Motor neuron (in vitro differentiated cells): Measurements from ENCODE around the gene GNS. TPM values are rescaled to one million over a fixed set of nuclear protein-coding genes. Genes with fewer than 3 reads are reported as not detected.
"Not testable (repeated sequence)": the region's sequence is repeated elsewhere in the genome, so short reads cannot be mapped to it uniquely, and the experiment has no call there.

Experiments
- ATAC-seq, 8 experiments: fragments of 200-7000 bp; cut with Tn5 transposase; replicated peaks in 6 of 8; 2 replicates each; pipeline ENCODE4 v1.8.0; 2021; ENCODE audit warnings: mild to moderate bottlenecking in 8 of 8, moderate library complexity in 8 of 8
- H3K27ac ChIP-seq, 2 donors: fragments of 250-450 bp; sonication (Bioruptor Pico); 2 replicates each; pipeline ENCODE4 v1.9.0; 2021; ENCODE audit warnings: antibody characterized with exemption in 2 of 2, mild to moderate bottlenecking in 2 of 2, moderate library complexity in 1 of 2
- H3K4me1 ChIP-seq, 2 donors: fragments of 250-450 bp; sonication (Bioruptor Pico); replicated peaks in 1 of 2; 2 replicates each; pipeline ENCODE4 v1.6.1; 2021; ENCODE audit warnings: antibody characterized with exemption in 2 of 2, mild to moderate bottlenecking in 2 of 2, moderate library complexity in 1 of 2
- H3K4me3 ChIP-seq, 5 donors: fragments of 250-450 bp; sonication (Bioruptor Pico); 2 replicates each; pipeline ENCODE4 v1.9.0; 2021; ENCODE audit warnings: antibody characterized with exemption in 5 of 5, mild to moderate bottlenecking in 5 of 5, moderate library complexity in 4 of 5
- WGBS, 10 experiments: fragments of 450-650 bp; shearing (Covaris generic); methylation state at CpG; one replicate each; pipeline ENCODE4 v1.0.0; 2022; 5-methylcytosine and 5-hydroxymethylcytosine counted together
- in situ Hi-C, 9 experiments: fragments of 400-800 bp; cut with MboI; loops; one replicate each; pipeline ENCODE4 v1.15.0; 2021; ENCODE audit warnings: low sequenced_read_pairs in 9 of 9, low pct_unique_long_range_greater_than_20kb in 2 of 9; ENCODE audit not compliant: unreplicated experiment in 9 of 9
- total RNA-seq, 8 experiments: library from RNA; unstranded; fragments of 300-600 nt; gene quantifications; 2 replicates each; pipeline versions ENCODE4 v1.2.3 to v1.2.4, GENCODE V29; 2022

Gene GNS
- total RNA-seq, 8 experiments from 2014 or later, result 19.2 to 126 (median 51.3) TPM

DNA sequence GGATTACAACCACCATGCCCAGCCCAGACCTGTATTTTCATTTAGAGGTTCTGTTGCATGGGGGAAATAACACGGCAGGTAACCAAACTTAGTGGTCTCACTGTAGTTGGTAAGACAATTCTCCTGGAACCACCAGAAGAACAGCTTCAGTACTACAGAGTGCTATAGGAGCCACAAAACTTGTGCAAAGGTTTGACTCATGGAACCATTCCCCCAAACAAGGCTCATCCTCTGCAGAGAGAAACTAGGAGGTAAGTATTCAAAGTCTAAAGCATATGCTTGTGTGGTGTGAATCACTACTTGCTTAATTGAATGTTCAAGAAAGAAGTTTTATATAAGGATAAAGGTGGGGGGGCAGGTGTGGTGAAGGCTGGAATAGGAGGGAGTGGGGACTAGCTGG is 58.7 kb downstream of the GNS start:
- Histone ChIP-seq H3K4me3 (no peak overlapping the region), H3K27ac (no peak overlapping the region), H3K4me1 (peaks cover 0 to 2% of the 10 kb centered on the region in 2 donors)
- WGBS, 10 experiments, result 83 to 100% (median 100%) methylated on average over 1 of the region's 1 CpG; no CpG with 5 or more reads in 7 of the 10 experiments
- no peak for ATAC-seq
- in situ Hi-C loops, result loop anchor here in 2 of 9 experiments (10.0 to 25.0 kb wide), 3 partner anchors 146 to 263 kb away; no protein-coding TSS in a partner anchor

DNA sequence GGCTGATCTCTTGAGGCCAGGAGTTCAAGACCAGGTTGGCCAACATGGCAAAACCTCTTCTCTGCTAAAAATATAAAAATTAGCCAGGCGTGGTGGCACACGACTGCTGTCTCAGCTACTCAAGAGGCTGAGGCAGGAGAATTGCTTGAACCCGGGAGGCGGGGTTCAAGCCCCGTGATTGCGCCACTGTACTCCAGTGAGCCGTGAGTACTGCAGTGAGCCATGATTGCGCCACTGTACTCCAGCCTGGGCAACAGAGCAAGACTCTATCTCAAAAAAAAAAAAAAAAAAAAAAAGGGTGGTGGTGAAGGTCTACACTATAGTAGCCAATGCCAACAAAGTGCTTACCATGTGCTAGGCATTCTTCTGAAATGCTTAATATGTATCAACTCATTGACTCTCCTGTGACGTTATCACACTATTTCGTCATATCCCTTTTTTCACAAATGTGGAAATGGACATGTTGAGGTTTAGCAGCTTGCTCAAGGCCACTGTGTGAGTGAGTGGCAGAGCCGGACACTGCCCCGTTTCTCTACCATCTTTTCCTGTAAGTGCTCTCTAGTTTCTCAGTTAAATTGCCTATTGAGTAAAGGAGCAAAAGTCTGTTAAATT is 59.6 kb downstream of the GNS start:
- H3K4me3 ChIP-seq, result no peak overlapping the region
- peaks cover 0 to 2% of the 10 kb centered on the region in 2 donors for H3K4me1 ChIP-seq
- 84 to 100% (median 98%) methylated on average over 1 to 10 of the region's 12 CpGs; no CpG with 5 or more reads in 2 of the 10 experiments for WGBS, 10 experiments
- ATAC-seq, result no peak
- no peak overlapping the region for H3K27ac ChIP-seq
- in situ Hi-C loops, result loop anchor here in 6 of 9 experiments (10.0 to 25.0 kb wide), 5 partner anchors 137 to 262 kb away; no protein-coding TSS in a partner anchor

DNA sequence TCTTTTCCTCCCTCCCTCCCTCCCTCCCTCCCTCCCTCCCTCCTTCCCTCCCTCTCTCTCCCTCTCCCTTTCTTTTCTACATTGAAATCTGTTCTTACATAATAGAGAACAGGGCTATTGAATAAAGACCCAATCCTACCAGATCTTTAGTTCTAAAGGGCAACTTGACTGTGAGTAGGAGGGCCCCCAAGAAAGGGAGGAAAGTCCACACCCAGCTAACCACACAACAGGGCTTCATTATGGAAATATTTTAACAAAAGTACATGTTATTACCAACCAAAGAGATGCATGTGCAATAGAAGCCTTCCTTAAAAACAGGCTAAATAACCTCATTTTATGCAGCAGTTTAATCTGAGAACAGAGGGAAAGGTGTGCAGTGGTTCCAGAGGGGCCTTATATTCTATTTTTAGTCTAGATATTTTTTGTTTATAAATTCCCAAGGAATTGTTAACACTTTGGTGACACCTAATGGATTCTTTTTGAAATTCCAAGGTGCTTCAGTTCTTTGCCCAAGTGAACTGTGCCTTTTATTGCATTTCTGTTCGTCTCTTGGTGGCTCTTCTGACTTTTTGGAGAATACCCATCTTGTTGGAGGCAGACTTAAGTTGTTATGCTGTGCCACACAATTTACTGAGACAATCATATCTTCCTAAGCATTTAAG is 63.0 kb downstream of the GNS start:
- no peak overlapping the region for H3K27ac ChIP-seq
- WGBS, 10 experiments, result 17 to 100% (median 53%) methylated on average over 1 of the region's 1 CpG; no CpG with 5 or more reads in 2 of the 10 experiments
- in situ Hi-C loops, result loop anchor here in 4 of 9 experiments (10.0 to 25.0 kb wide), 4 partner anchors 134 to 159 kb away; no protein-coding TSS in a partner anchor
- H3K4me1 ChIP-seq, result peaks cover 7 to 10% of the 10 kb centered on the region in 2 donors
- H3K4me3 ChIP-seq, result no peak overlapping the region
- ATAC-seq, result peak in 6 of 8 experiments; percentile 27 to 70 (median 39)

DNA sequence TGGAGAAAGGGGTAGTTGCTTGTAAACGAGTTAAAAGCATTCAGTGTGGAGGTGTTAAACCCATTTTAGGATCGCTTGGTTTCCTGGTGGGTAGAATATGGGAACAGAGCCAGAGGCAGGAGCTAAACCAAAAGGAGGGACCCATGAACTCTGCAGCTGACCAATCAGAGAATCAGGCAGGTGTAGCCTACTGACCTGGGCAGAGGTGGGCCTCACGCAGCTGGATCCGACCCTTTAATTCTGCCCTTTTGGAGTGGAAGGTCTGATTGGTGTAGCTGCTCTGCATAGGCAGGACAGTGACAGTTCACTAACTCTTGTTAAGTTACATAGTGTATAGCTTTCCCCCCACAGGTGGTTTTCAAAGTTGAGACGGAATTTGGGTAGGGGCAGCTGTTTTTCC is 63.7 kb downstream of the GNS start:
- Histone ChIP-seq H3K4me1 (peaks cover 8 to 12% of the 10 kb centered on the region in 2 donors), H3K27ac (no peak overlapping the region), H3K4me3 (no peak overlapping the region)
- in situ Hi-C loops, result loop anchor here in 4 of 9 experiments (10.0 to 25.0 kb wide), 4 partner anchors 133 to 158 kb away; no protein-coding TSS in a partner anchor
- 38 to 100% (median 73%) methylated on average over 1 to 5 of the region's 5 CpGs; no CpG with 5 or more reads in 3 of the 10 experiments for WGBS, 10 experiments
- ATAC-seq, result no peak

DNA sequence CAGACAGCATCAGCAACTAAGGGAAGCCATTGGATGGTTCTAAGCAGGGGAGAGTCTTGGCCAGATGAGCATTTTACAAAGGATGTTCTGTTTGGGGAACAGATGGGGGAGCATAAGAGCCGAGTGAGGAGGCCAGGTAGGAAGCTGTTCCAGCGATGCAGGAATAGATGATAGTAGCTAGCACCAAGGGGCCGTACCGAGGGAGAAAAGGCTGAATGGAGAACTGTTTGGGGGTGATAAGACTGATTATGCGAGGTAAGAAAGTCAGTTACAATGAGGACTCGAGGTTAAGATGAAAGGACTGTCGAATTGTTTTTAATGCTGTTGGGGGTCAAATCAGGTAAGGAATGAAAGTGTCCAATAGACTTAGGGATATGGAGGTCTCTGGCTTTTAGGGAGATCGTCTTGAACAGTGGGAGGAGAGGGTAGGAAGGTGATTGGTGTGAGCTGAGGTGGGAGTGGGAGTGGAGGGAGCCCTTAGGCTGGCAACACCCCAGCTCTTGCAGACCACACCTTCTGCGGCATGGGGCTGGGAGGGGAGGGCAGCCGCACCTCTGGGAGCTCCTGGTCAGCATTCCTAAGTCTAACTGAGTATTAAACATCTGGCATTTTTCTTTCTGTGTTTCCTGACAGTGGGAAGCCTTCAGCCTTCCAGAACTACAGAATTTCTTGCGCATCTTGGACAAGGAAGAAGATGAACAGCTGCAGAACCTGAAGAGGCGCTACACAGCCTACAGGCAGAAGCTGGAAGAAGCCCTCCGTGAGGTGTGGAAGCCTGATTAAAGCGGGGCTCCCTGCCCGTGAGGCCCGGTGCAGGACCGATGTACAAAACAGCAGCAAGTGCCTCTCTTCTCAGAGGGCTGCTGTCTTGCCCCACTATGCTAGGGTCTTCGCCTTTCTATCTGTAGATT is 64.8 kb downstream of the GNS start:
- peak in 2 of 8 experiments; percentile 39 to 45 for ATAC-seq
- H3K4me1 ChIP-seq, result peaks cover 8 to 12% of the 10 kb centered on the region in 2 donors
- 70 to 93% (median 81%) methylated on average over 2 to 13 of the region's 18 CpGs for WGBS, 10 experiments
- H3K27ac ChIP-seq, result no peak overlapping the region
- in situ Hi-C loops, result loop anchor here in 4 of 9 experiments (10.0 to 25.0 kb wide), 4 partner anchors 132 to 157 kb away; no protein-coding TSS in a partner anchor
- H3K4me3 ChIP-seq, result no peak overlapping the region

DNA sequence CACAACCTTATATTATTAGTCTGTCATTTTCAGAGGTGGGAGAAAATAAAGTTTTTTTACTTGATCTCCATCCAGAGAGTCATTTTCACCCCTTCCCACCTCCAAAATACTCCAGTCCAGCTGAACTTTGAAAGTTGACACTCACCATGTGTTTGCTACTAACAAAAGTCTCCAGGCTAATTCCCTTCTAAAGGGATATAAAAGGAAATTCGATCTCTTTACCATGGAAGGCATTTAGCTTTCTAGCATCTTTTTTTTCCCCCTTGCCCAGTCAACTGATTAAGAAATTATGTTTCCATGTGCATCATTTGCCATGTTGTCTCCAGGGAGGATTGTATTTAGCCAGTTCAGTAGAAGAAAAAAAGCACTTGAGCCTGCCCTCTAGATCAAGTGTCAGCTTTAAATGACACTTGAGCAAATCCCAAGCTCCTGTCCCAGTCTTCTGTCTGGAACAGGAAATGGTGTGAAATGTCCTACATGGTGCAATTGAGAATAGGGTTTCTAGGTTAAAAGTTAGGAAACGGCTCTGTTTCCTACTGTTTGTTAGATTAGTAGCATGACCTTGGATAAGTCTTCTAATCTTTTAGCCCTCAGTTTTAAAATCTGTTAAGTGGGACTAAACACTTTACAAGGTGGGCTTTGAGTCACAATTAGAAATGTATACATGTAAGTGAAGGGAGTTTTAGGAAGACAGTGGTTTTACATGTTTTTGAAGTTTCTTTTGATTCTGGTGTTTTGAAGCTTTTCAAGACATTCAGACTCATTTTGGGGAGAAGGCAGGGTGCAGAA is 67.2 kb downstream of the GNS start:
- no peak overlapping the region for H3K27ac ChIP-seq
- 0 to 92% (median 50%) methylated on average over 1 to 2 of the region's 2 CpGs; no CpG with 5 or more reads in 1 of the 10 experiments for WGBS, 10 experiments
- in situ Hi-C loops, result loop anchor here in 4 of 9 experiments (10.0 to 25.0 kb wide), 4 partner anchors 130 to 155 kb away; no protein-coding TSS in a partner anchor
- peak in 3 of 8 experiments; percentile 10 to 72 (median 44) for ATAC-seq
- H3K4me1 ChIP-seq, result peaks cover 8 to 12% of the 10 kb centered on the region in 2 donors
- no peak overlapping the region for H3K4me3 ChIP-seq

DNA sequence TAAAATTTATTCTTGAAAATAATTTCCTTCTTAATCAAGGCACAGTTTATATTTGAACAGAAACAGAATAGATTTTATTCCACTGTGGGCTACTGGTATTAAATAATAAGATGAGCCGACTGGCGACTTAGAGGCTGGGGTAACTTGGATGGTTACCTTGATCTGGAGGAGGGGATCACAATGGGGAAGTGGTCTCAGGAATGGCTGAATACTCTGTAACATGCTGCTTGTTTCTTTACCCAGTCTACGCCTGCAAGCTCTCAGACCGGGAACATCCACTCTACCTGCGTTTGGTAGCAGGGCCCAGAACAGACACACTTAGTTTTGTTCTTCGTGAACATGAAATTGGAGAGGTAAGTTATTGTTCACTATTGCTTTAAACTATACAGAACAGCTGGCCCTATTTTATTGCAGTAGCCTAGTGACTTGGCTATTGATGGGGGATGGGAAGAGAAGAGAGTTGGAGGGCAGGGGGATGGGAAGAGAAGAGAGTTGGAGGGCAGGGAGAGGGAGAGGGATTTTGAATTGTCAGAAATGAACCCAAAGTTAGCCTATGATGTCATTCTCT is 67.9 kb downstream of the GNS start:
- no peak overlapping the region for H3K4me3 ChIP-seq
- H3K4me1 ChIP-seq, result peaks cover 8 to 12% of the 10 kb centered on the region in 2 donors
- peak overlapping the region in 1 of 2 donors; percentile 54 for H3K27ac ChIP-seq
- WGBS, 10 experiments, result 20 to 100% (median 71%) methylated on average over 1 to 6 of the region's 6 CpGs; no CpG with 5 or more reads in 2 of the 10 experiments
- peak in 3 of 8 experiments; percentile 11 to 42 (median 27) for ATAC-seq
- in situ Hi-C loops, result loop anchor here in 4 of 9 experiments (10.0 to 25.0 kb wide), 4 partner anchors 129 to 154 kb away; no protein-coding TSS in a partner anchor

DNA sequence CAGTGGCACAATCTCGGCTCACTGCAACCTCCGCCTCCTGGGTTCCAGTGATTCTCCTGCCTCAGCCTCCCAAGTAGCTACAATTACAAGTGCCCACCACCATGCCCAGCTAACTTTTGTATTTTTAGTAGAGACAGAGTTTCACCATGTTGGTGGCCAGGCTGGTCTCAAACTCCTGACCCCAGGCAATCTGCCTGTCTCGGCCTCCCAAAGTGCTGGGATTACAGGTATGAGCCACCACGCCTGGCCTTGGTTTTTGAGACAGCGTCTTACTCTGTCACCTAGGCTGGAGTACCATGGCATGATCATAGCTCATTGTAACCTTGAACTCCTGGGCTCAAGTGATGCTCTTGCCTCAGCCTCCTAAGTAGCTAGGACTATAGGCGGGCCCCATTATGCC is 69.0 kb downstream of the GNS start:
- not testable (repeated sequence) for H3K4me1 ChIP-seq, ATAC-seq, H3K27ac ChIP-seq, H3K4me3 ChIP-seq
- 70 to 100% (median 94%) methylated on average over 1 to 6 of the region's 6 CpGs; no CpG with 5 or more reads in 4 of the 10 experiments for WGBS, 10 experiments
- in situ Hi-C loops, result loop anchor here in 4 of 9 experiments (10.0 to 25.0 kb wide), 4 partner anchors 128 to 153 kb away; no protein-coding TSS in a partner anchor

DNA sequence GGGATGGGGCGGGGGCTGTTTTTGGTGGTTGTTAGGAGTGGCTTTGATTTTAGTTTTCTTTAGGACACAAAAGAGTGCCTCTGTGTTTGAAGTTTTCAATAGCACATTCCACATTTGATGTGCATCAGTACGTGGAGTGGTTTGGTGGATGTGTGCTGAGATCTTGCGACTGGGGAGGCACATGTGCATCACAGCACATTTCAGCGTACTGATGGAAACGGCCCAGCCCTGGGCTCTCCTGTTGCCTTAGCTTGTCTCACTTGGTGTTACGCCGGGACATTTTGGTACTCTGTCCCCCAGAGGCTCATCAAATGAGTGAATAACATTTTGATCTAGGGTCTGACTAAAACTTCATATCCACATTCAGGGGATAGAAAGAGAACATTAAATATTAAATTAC is 70.5 kb downstream of the GNS start:
- 21 to 80% (median 65%) methylated on average over 1 to 6 of the region's 7 CpGs; no CpG with 5 or more reads in 6 of the 10 experiments for WGBS, 10 experiments
- in situ Hi-C loops, result loop anchor here in 2 of 9 experiments (25.0 kb wide), 2 partner anchors 126 to 151 kb away; no protein-coding TSS in a partner anchor

DNA sequence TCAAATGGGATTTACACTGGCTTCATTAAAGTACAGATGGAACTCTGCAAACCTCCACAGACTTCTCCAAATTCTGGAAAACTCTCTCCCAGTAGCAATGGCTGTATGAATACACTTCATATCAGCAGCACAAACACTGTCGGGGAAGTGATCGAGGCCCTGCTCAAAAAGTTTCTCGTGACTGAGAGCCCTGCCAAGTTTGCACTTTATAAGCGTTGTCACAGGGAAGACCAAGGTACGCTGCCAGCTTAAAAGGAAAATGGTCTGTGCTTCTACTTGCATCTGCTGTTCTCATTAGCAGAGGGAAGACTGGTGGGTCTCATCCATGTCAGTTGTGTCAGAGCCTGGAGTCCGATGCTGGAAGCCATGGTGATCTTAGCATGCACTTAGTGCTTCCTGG is 71.0 kb downstream of the GNS start:
- Histone ChIP-seq H3K4me3 (no peak overlapping the region), H3K4me1 (peaks cover 8 to 9% of the 10 kb centered on the region in 2 donors), H3K27ac (no peak overlapping the region)
- no peak for ATAC-seq
- WGBS, 10 experiments, result 61 to 100% (median 85%) methylated on average over 1 to 6 of the region's 6 CpGs; no CpG with 5 or more reads in 2 of the 10 experiments
- in situ Hi-C loops, result loop anchor here in 2 of 9 experiments (25.0 kb wide), 2 partner anchors 126 to 151 kb away; no protein-coding TSS in a partner anchor

More for the DNA sequence above, 70.5 kb downstream of the GNS start:
- Histone ChIP-seq H3K4me3 (no peak overlapping the region), H3K27ac (no peak overlapping the region), H3K4me1 (peaks cover 8 to 9% of the 10 kb centered on the region in 2 donors)
- no peak for ATAC-seq

DNA sequence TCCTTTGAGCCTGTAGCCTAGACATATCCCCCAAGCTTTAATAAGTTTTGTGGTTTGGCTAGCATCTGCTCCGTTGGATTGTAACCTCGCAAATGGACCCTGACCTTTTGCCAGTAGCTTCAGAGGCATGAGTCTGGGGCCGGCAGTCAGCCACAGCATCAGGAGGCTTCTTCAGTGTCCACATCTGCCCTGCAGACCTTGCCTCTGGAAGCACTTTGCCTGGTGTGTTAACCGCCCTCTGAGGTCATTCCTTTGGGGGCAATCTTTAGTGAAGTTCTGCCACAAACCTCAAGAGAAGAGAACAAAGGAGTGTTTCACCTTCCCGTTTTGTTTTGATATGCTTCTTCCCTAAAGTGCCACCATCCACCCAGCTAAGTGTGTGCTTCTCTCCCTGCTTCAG is 71.4 kb downstream of the GNS start:
- in situ Hi-C loops, result loop anchor here in 2 of 9 experiments (25.0 kb wide), 2 partner anchors 126 to 151 kb away; no protein-coding TSS in a partner anchor
- peak in 2 of 8 experiments; percentile 24 to 47 for ATAC-seq
- Histone ChIP-seq H3K27ac (no peak overlapping the region), H3K4me3 (no peak overlapping the region), H3K4me1 (peaks cover 9% of the 10 kb centered on the region in 2 donors)
- WGBS, 10 experiments, result 5 to 90% (median 61%) methylated on average over 1 to 5 of the region's 5 CpGs; no CpG with 5 or more reads in 2 of the 10 experiments
